ENCODE data around the gene SRGAP3.

SRGAP3 gene

GRCh38 chr3:9169956-9170850 lies 79.2 kb downstream of the SRGAP3 start:
- peak in 1 of 2 donors; percentile 28 for DNase-seq

GRCh38 chr3:9169326-9169725 lies 80.1 kb downstream of the SRGAP3 start:
- DNase-seq: no peak

GRCh38 chr3:9168241-9168741 lies 81.2 kb downstream of the SRGAP3 start:
- DNase-seq: peak in 1 of 2 donors; percentile 34

- no peak for DNase-seq
These were observed 82.2 kb downstream of the SRGAP3 start for GRCh38 chr3:9167222-9167621.

GRCh38 chr3:9165421-9165820 lies 84.0 kb downstream of the SRGAP3 start:
- DNase-seq: no peak

GRCh38 chr3:9163289-9163688 lies 86.2 kb downstream of the SRGAP3 start:
- DNase-seq: no peak

GRCh38 chr3:9161811-9162210 lies 87.6 kb downstream of the SRGAP3 start:
- no peak for DNase-seq

GRCh38 chr3:9161298-9161697 lies 88.1 kb downstream of the SRGAP3 start:
- DNase-seq: no peak

- no peak for DNase-seq
These were observed 90.4 kb downstream of the SRGAP3 start for GRCh38 chr3:9158865-9159630.

GRCh38 chr3:9157651-9158362 lies 91.6 kb downstream of the SRGAP3 start:
- no peak for DNase-seq

- no peak for DNase-seq
These were observed 92.8 kb downstream of the SRGAP3 start for GRCh38 chr3:9156604-9157003.

GRCh38 chr3:9155028-9155427 lies 94.4 kb downstream of the SRGAP3 start:
- DNase-seq: no peak

GRCh38 chr3:9153904-9154619 lies 95.4 kb downstream of the SRGAP3 start:
- DNase-seq: no peak

- DNase-seq: no peak
These were observed 98.2 kb downstream of the SRGAP3 start for GRCh38 chr3:9151240-9151639.

- no peak for DNase-seq
These were observed 99.9 kb downstream of the SRGAP3 start for GRCh38 chr3:9149566-9149965.

GRCh38 chr3:9147896-9148266 lies 101.6 kb downstream of the SRGAP3 start:
- no peak for DNase-seq

- no peak for DNase-seq
These were observed 102.1 kb downstream of the SRGAP3 start for GRCh38 chr3:9147215-9147895.

- no peak for DNase-seq
These were observed 102.9 kb downstream of the SRGAP3 start for GRCh38 chr3:9146367-9147071.

GRCh38 chr3:9143184-9143583 lies 106.3 kb downstream of the SRGAP3 start:
- DNase-seq: no peak

- DNase-seq: no peak
These were observed 107.1 kb downstream of the SRGAP3 start for GRCh38 chr3:9142362-9142761.

- DNase-seq: no peak
These were observed 107.5 kb downstream of the SRGAP3 start for GRCh38 chr3:9141928-9142289.

All from CD4-positive, alpha-beta T cell treated with Interferon alpha-2 for 1 hour (primary cell).